Glomerular endothelial cell (primary cell): ENCODE data around the gene PKP3. TPM values are rescaled to one million over a fixed set of nuclear protein-coding genes. Genes with fewer than 3 reads are reported as not detected.
"Not testable (repeated sequence)": the region's sequence is repeated elsewhere in the genome, so short reads cannot be mapped to it uniquely, and the experiment has no call there.

Experiments
- DNase-seq: peaks from one replicate; pipeline ENCODE4 v3.0.0-alpha.2; 2011; ENCODE audit warnings: low read depth, low spot score; ENCODE audit errors: extremely low read depth
- total RNA-seq: library from RNA; depleted of rRNA; stranded (reverse); fragments of >200 nt; gene quantifications from 2 replicates; pipeline ENCODE4 v1.2.3, GENCODE V29; 2015

PKP3 gene
- 0.41 and 1.9 TPM in 2 replicates for total RNA-seq

DNA sequence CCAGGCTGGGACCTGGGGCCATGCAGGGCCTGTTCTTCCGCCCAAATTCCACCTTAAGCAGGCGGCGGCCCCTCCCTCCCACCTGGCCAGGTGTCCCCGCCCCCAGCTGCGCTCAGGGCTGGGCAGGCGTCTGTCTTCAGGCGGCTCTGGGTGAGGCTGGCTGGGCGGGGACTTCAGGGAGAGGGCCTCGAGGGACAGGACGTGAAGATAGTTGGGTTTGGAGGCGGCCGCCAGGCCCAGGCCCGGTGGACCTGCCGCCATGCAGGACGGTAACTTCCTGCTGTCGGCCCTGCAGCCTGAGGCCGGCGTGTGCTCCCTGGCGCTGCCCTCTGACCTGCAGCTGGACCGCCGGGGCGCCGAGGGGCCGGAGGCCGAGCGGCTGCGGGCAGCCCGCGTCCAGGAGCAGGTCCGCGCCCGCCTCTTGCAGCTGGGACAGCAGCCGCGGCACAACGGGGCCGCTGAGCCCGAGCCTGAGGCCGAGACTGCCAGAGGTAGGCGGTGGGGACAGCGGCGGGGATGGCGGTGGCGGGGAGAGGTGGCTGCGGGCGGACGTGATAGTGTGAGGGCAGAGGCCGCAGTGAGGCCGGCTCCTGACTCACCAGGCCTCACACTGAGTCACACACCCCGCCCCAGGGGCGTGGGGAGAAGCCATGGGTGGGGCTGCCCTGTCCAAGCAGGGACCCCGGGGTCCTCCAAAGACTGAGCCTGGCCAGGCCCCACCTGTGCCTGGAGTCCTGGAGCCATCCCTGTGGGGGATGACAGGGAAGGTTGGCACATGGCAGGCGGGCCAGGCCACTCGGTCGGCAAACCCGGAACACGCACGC lies at the start of gene PKP3:
PKP3 (plus strand) TSS at position 176 of the 824 bp plus-strand sequence; CDS start at position 260, 84 bp downstream.
- no peak for DNase-seq

DNA sequence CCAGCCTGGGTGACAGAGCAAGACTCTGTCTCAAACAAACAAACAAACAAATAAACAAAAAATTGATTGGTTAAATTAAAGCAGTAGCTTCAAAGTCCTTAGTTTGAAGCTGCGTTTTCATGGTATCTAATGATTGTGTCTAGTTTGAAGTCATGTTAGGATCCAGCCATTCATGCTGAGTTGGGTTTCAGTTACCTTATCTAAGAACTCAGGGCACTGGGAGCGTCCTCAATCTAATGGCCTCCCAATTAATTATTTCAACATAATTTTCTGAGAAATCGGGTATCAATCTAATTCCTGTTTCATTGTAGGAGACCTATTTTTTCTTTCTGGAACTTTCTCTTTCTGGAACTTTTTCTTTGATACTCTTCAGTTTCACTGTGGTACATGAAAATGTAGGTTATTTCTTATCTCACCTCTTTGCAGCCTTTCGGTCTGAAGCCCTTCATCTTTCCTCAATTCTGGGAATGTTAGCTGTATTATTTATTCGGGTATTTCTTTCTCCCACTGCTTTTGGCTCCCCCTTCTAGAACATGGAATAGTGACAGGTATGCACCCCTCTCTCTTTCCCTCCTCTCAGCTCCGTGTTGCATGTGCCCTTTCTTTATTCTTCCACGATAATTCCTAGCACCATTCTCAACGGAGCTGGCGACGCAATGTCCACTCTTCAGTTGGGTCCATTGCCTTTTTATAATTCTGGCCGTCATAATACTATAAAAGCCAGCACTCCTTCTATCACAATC lies 49.0 kb upstream of the PKP3 start:
- DNase-seq, result no peak

GRCh38 chr11:346529-346928 lies 47.5 kb upstream of the PKP3 start:
- no peak for DNase-seq

GRCh38 chr11:349270-349954 lies 44.6 kb upstream of the PKP3 start:
- DNase-seq, result not testable (repeated sequence)

DNA sequence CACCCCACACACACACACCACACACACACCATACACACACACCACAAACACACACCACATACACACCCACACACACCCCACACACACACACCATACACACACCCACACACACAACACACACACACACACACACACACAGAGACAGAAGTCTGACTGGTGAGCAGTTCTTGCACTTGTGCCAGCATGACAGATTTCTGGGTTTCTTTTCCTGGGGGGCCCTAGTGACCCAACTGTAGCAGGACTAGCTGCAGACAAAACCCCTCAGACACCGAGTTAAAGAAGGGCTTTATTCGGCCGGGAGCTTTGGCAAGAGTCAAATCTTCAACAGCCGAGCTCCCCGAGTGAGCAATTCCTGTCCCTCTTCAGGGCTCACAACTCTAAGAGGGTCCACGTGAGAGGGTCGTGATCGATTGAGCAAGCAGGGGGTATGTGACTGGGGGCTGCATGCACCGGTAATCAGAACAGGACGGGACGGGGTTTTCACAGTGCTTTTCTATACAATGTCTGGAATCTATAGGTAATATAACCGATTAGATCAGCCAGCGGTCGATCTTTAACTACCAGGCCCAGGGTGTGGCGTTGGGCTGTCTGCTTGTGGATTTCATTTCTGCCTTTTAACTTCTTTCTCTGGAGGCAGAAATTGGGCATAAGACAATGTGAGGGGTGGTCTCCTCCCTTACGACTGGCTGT lies 43.8 kb upstream of the PKP3 start:
- DNase-seq, result not testable (repeated sequence)

- no peak for DNase-seq
Measured at GRCh38 chr11:350723-351255, 43.2 kb upstream of the PKP3 start.

GRCh38 chr11:351411-351810 lies 42.6 kb upstream of the PKP3 start:
- no peak for DNase-seq

DNA sequence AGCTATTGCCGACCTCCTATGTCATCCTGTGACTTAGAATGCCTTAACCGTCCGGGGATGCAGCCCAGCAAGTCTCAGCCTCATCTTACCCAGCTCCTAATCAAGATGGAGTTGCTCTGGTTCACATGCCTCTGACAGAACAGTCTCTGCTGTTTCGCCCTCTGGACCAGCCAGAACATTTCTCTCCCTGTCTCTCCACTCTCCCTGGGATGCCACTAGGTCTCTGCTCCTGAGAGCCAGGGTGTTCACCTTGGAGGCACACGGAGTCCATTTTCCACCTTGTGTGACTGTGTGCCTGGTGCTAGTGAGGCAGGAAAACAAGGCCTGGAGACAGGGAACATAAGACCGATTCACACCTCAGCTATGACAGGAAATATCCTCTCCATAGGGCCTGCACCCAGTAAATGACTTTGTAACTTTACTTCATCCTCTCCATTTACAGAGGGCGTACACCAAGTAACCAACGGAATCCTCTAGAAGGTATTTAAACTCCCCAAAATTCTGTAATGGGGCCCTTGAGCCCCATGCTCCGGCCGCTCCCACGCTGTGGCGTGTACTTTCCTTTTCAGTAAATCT lies 41.5 kb upstream of the PKP3 start:
- no peak for DNase-seq

- DNase-seq, result no peak
Measured at GRCh38 chr11:353179-353873, 40.7 kb upstream of the PKP3 start.

- DNase-seq, result no peak
Measured at GRCh38 chr11:355581-356458, 38.2 kb upstream of the PKP3 start.

GRCh38 chr11:356610-357009 lies 37.4 kb upstream of the PKP3 start:
- no peak for DNase-seq

DNA sequence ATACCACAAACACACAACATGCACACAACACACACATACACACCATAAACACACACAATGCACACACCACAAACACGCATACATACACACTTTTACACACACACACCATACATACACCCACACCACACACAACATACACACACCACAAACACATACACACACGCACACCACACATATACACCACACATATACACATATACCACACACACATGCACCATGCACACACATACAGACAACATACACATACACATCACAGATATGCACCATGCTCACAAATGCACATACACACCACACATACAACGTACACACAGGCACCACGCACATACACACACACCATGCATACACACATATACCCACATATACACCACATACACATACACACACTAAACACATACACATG lies 36.4 kb upstream of the PKP3 start:
- no peak for DNase-seq

DNA sequence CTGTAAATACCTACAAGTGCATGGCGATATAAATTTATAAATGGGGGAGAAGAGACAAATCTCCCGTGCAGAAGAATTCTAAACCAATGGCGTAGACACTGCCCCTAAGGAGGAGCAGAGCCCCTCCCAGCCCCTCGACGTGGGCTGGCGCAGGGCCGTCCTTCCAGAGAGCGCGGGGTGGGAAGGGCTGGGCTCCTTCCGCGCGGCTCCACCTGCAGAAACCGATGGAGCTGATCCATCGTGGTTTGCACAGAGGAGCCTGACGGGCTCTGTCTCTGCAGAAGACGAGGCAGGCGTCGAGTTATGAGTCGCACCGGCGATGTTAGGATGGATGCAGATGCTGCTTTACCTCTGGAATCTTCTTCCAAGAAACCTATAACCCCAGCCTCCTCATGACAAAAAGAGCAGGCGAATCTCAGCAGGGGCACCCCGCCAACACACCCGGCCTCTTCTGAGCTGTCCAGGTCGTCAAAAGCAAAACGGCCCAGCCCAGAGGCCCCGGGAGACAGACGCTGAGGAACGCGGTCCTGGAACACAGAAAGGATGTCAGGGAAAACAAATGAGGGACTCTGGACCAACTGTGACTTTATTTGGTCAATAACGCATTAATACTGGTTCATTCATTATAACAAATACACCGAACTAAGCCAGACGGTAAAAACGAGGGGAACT lies 35.7 kb upstream of the PKP3 start:
- DNase-seq, result no peak

GRCh38 chr11:359181-359714 lies 34.8 kb upstream of the PKP3 start:
- no peak for DNase-seq

DNA sequence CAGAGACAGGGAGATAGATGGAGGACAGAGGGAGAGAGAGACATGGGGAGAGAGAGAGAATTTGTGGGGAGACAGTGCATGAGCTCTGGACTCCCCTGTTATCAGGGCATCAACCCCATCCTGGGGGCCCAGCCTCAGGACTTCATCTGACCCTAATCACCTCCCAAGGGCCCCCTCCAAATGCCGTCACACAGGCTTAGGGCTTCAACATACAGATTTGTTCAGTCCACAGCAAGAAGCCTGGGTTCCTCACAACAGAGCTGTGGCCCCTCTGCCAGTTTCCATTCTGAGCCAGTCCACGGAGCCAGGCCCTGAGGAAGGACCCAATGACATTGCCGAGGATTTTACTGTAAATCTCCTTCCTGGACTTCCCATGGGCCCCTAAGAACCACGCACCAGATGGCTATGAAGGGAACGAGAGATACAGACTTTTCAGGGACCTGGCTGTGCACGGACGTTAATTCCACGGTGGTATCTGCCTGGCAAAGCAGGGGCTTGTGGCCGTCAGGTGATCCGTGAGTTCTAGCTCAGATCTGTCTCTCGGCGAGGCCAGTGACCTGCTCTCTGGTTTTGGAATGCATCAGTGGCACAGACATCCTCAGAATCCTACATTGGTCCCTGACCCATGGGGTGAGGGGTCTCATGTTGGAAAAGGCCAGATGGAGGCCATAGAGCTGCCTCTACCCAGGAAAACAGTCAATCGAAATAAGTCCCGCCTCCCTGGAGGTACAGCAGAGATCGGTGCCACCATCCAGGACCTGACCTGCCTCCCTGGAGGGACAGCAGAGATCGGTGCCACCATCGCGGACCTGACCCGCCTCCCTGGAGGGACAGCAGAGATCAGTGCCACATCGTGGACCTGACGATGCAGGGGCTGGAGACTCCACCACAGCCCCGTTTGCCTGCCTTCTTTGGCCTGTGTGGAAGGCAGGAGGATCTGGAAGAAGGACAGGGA lies 33.4 kb upstream of the PKP3 start:
- no peak for DNase-seq

DNA sequence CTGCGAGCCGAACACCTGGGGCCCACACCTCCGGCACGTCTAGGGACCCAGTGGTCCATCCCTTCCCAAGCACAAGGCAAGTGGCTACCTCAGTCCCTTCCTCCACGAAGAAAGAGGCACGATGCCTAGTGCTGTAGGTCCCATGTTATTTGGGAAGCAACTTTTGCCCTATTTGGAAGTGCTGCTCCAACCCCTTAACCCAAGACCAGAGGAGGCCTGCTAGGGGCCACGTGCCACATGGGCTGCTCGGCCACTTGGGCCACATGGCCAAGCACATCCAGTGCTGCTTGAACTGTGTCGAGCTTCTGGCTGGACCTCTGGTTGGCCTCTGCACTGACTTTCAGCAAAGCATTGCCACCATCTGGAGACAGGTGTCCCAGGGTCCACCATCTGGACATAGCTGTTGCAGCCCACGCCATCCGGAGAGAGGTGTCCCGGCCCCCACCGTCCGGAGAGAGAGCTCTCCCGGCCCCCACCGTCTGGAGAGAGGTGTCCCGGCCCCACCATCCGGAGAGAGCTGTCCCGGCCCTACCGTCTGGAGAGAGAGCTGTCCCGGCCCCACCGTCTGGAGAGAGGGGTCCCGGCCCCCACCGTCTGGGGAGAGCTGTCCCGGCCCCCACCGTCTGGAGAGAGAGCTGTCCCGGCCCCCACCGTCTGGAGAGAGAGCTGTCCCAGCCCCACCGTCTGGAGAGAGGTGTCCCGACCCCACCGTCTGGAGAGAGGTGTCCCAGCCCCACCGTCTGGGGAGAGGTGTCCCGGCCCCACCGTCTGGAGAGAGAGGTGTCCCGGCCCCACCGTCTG lies 31.2 kb upstream of the PKP3 start:
- DNase-seq, result no peak
